ENCODE measurements around the gene OTOS. TPM values are rescaled to one million over a fixed set of nuclear protein-coding genes. Genes with fewer than 3 reads are reported as not detected.

Gene OTOS
- total RNA-seq, 2 donors from 2014 or later = not detected

- no peak for ATAC-seq
- Mint-ChIP-seq H3K4me1 (no peaks in the 10 kb centered on the region), H3K4me3 (no peak overlapping the region), H3K36me3 (ENCODE audit: low read depth) (peaks cover under 1% of the 10 kb centered on the region), H3K27ac (no peak overlapping the region), H3K27me3 (peaks cover 61% of the 10 kb centered on the region)
- DNase-seq = no peak
- H3K9me3 ChIP-seq (ENCODE audit: control insufficient read depth, low read length, poor library complexity, severe bottlenecking) = no peaks in the 10 kb centered on the region
Measured at GRCh38 chr2:240103136-240103535, 37.3 kb downstream of the OTOS start.

GRCh38 chr2:240098349-240098748, 42.1 kb downstream of the OTOS start:
- DNase-seq = no peak
- peaks cover 75% of the 10 kb centered on the region for H3K27me3 Mint-ChIP-seq
- H3K4me3 Mint-ChIP-seq = no peak overlapping the region
- H3K9me3 ChIP-seq (ENCODE audit: control insufficient read depth, low read length, poor library complexity, severe bottlenecking) = peaks cover 4% of the 10 kb centered on the region
- peaks cover 2% of the 10 kb centered on the region for H3K36me3 Mint-ChIP-seq (ENCODE audit: low read depth)
- ATAC-seq = no peak
- no peak overlapping the region for H3K27ac Mint-ChIP-seq
- no peaks in the 10 kb centered on the region for H3K4me1 Mint-ChIP-seq

DNA sequence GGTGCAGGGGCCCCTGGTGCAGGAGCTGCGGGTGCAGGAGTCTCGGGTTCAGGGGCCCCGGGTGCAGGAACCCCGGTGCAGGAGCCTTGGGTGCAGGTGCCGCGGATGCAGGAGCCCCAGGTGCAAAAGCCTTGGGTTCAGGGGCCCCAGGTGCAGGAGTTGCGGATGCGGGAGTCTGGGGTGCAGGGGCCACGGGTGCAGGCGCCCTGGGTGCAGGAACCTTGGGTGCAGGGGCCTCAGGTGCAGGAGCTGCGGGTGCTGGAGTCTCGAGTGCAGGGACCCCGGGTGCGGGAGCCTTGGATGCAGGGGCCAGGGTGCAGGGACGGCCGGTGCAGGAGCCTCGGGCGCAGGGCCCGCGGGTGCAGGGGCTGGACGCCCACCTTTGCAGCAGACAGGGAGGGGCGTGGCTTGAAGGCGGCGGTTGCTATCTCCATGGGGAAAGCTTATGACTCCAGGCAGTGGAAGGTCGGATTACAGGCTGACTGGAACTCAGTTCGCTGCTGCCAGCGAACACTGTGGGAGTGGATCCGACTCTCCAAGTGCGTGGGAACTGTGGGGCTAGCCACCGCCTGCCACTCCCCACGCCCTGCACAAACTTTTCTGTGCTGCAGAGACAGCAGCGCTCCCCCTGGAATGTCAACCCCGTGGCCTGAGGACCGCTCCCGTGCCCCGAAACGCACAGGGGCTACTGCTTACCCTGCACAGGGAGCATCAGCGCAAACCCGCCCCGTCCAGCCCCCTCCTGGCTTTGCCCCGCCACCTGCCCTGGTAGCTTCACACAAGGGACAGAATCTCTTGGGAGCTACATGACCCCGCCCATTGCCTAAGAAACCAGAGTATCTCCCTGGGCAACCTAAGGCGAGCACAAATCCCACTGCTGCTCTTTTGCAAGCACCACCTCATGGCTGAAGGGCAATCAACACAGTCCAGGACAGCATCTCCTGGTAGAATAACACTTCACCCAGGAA, 44.6 kb downstream of the OTOS start:
- no peak overlapping the region for H3K27ac Mint-ChIP-seq
- H3K9me3 ChIP-seq (ENCODE audit: control insufficient read depth, low read length, poor library complexity, severe bottlenecking) = peaks cover 4% of the 10 kb centered on the region
- DNase-seq (no peak), ATAC-seq (no peak)
- peaks cover 67% of the 10 kb centered on the region for H3K27me3 Mint-ChIP-seq
- H3K4me3 Mint-ChIP-seq = no peak overlapping the region
- H3K4me1 Mint-ChIP-seq = no peaks in the 10 kb centered on the region
- H3K36me3 Mint-ChIP-seq (ENCODE audit: low read depth) = peaks cover 4% of the 10 kb centered on the region

GRCh38 chr2:240089306-240089705, 51.2 kb downstream of the OTOS start:
- peaks cover 2% of the 10 kb centered on the region for H3K36me3 Mint-ChIP-seq (ENCODE audit: low read depth)
- peaks cover 32% of the 10 kb centered on the region for H3K27me3 Mint-ChIP-seq

More at GRCh38 chr2:240089306-240089705, 51.2 kb downstream of the OTOS start:
- DNase-seq (no peak), ATAC-seq (no peak)
- Mint-ChIP-seq H3K4me1 (no peaks in the 10 kb centered on the region), H3K4me3 (no peak overlapping the region), H3K27ac (no peak overlapping the region)
- H3K9me3 ChIP-seq (ENCODE audit: control insufficient read depth, low read length, poor library complexity, severe bottlenecking) = no peaks in the 10 kb centered on the region

Other genes starting within 250 kb of the OTOS start
- gene NDUFA10, start 115.3 kb downstream of the OTOS start, total RNA-seq = 10 to 100 TPM; 87.3 to 93.3 TPM
- not detected for gene OR6B2, start 110.2 kb downstream of the OTOS start, total RNA-seq
- not detected for gene OR6B3, start 87.1 kb downstream of the OTOS start, total RNA-seq
- 10 to 100 TPM; 65.0 to 74.0 TPM for gene COPS9, start 4.4 kb downstream of the OTOS start, total RNA-seq